ENCODE data around the gene EIF3K. TPM values are rescaled to one million over a fixed set of nuclear protein-coding genes. Genes with fewer than 3 reads are reported as not detected.
"Not testable (repeated sequence)": the region's sequence is repeated elsewhere in the genome, so short reads cannot be mapped to it uniquely, and the experiment has no call there.

The EIF3K gene, protein sequence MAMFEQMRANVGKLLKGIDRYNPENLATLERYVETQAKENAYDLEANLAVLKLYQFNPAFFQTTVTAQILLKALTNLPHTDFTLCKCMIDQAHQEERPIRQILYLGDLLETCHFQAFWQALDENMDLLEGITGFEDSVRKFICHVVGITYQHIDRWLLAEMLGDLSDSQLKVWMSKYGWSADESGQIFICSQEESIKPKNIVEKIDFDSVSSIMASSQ
- 344 and 385 TPM in 2 replicates for total RNA-seq

DNA sequence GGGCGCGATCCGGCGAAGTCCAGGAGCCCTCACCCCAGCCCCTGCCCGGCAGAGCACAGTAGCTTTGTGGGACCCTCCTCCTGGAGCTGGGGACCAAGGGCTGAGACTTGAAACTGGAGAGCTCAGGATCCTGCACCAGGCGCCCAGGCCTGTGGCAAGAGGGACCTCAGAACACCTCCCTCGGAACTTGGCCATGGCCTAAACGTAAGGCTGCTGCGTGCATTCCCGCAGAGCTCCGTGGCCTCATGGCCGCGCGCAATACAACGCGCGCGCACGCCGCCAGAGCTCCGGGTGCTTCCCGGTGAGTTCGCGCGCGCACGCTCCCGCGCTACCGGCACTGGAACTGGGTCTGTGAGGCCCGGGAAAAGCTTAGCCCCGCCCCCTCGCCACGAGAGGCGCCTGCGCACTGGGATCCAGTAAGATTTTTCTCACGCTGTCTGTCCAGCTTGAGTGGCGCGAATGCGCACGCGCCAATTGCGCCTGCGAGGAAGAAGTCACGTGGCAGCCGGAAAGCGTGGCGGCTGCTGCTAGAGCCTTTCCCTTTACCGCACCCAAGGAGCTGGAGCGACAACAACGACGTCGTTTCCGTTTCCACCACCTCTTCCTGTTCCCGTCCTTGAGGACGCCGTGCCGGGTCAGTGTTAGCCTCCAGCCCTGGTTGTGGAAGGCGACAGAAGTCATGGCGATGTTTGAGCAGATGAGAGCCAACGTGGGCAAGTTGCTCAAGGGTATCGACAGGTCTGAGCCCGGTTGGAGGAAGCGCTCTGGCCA is at the start of gene EIF3K:
EIF3K (plus strand) TSS at position 599 of the 771 bp plus-strand sequence; CDS start at position 680, 81 bp downstream.
- peak within 1 kb of the TSS; percentile 97 for H3K27ac Mint-ChIP-seq
- intact Hi-C loops (cut with micrococcal nuclease) = loop anchor here (1.0 to 10.0 kb wide), 12 partner anchors 16 to 711 kb away; partner anchors contain the start of genes ACTN4, DPF1, FAM98C and MRPS12
- ChIA-PET CTCF (interaction anchor here (0.9 to 4.7 kb wide), 7 partner anchors 18 to 312 kb away, joined by 3 to 49 read pairs (median 7); partner anchors contain the start of genes CATSPERG, FAM98C, MRPS12 and SARS2), POLR2A (interaction anchor here (0.6 to 3.9 kb wide), 29 partner anchors 8 to 817 kb away, joined by 3 to 45 read pairs (median 7); partner anchors contain the start of genes ACTN4, FAM98C, MRPS12 and NFKBIB)
- ATAC-seq (ENCODE audit: low read depth) (peak; percentile 28), DNase-seq (peak; percentile 97)
- peaks cover 53% of the 10 kb centered on the region for H3K4me1 Mint-ChIP-seq
- H3K27me3 Mint-ChIP-seq = no peaks in the 10 kb centered on the region
- TF ChIP-seq, protein P1, sequence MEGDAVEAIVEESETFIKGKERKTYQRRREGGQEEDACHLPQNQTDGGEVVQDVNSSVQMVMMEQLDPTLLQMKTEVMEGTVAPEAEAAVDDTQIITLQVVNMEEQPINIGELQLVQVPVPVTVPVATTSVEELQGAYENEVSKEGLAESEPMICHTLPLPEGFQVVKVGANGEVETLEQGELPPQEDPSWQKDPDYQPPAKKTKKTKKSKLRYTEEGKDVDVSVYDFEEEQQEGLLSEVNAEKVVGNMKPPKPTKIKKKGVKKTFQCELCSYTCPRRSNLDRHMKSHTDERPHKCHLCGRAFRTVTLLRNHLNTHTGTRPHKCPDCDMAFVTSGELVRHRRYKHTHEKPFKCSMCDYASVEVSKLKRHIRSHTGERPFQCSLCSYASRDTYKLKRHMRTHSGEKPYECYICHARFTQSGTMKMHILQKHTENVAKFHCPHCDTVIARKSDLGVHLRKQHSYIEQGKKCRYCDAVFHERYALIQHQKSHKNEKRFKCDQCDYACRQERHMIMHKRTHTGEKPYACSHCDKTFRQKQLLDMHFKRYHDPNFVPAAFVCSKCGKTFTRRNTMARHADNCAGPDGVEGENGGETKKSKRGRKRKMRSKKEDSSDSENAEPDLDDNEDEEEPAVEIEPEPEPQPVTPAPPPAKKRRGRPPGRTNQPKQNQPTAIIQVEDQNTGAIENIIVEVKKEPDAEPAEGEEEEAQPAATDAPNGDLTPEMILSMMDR (IDR thresholded peaks at IDR 0.05) = no peak
- no peaks in the 10 kb centered on the region for H3K9me3 Mint-ChIP-seq
- peak within 1 kb of the TSS; percentile 100 for H3K4me3 Mint-ChIP-seq
- peaks cover 66% of the 10 kb centered on the region for H3K36me3 Mint-ChIP-seq (ENCODE audit: low read depth)

DNA sequence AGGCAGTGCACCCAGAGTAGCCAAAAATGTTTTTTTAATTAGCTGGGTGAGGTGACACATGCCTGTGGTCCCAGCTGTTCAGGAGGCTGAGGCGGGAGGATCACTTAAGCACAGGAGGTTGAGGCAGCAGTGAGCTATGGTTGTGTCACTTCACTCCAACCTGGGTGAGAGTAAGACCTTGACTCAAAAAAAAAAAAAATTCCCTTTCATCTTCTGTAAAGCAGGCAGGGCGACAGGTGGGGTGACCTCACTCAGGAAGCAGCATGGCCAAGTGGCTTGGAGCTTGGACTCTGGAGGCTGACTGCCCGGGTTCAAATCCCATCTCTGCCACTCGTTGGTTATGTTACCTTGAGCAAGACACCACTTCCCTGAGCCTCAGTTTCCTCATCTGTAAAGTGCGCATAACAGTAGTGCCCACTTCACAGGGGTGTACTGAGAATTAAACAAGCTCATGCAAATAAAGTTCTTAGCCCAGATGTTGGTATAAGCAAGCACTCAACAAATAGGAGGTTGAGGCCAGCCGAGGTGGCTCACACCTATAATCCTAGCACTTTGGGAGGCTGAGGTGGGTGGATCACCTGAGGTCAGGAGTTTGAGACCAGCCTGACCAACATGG is 49.5 kb upstream of the EIF3K start:
- ChIA-PET POLR2A (interaction anchor here (0.7 to 1.4 kb wide), 5 partner anchors 10 to 336 kb away, joined by 3 to 5 read pairs (median 3); partner anchors contain the start of gene EIF3K), CTCF (interaction anchor here (0.8 kb wide), 1 partner anchor 336 kb away, joined by 3 read pairs; no protein-coding TSS in a partner anchor)
- Mint-ChIP-seq H3K4me3 (no peak overlapping the region), H3K9me3 (no peaks in the 10 kb centered on the region), H3K4me1 (peaks cover 11% of the 10 kb centered on the region), H3K36me3 (ENCODE audit: low read depth) (no peaks in the 10 kb centered on the region), H3K27me3 (peaks cover 6% of the 10 kb centered on the region), H3K27ac (no peak overlapping the region)
- ATAC-seq (ENCODE audit: low read depth) = no peak
- TF ChIP-seq, protein P1 (IDR thresholded peaks at IDR 0.05) = no peak
- no peak for DNase-seq
- intact Hi-C loops (cut with micrococcal nuclease) = no loop called here

DNA sequence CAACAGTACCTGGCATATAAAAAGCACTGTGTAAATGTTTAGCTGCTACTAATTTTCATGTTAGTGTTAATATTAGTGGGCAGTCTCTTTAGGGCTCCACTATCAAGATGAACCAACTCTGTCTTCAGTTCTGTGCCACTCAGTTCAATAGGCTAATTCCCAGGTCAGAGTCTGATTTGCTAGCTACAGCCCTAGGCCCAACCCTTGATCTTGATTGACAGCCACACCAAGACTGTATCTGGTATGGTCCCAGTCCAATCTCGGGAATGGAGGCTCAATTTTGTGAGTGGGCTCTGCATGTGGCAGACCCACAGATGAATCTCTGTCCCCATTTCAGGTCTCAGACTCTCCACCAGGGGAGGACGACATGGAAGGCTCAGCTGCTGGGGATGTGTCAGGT is 47.3 kb upstream of the EIF3K start:
- Mint-ChIP-seq H3K4me1 (peaks cover 3% of the 10 kb centered on the region), H3K9me3 (no peaks in the 10 kb centered on the region), H3K36me3 (ENCODE audit: low read depth) (no peaks in the 10 kb centered on the region), H3K27me3 (peaks cover 3% of the 10 kb centered on the region), H3K4me3 (no peak overlapping the region), H3K27ac (no peak overlapping the region)
- ChIA-PET POLR2A (interaction anchor here (0.5 kb wide), 1 partner anchor 145 kb away, joined by 3 read pairs; no protein-coding TSS in a partner anchor), CTCF (no interaction called here)
- DNase-seq (no peak), ATAC-seq (ENCODE audit: low read depth) (no peak)
- TF ChIP-seq, protein P1 (IDR thresholded peaks at IDR 0.05) = no peak
- intact Hi-C loops (cut with micrococcal nuclease) = no loop called here

DNA sequence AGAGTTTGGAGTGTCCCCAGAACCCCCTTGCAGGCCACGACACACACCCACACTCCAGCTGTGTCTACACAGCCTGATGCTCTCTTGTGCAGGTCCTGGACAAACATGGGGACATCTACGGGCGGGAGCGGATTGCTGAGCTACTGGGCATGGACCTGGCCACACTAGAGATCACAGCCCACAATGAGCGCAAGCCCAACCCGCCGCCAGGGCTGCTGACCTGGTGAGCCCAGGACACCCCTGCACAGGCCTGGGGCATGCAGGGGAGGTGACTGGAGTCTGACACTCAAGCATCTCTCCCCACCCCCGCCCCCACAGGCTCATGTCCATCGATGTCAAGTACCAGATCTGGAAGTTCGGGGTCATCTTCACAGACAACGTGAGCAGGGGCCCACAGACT is 41.2 kb upstream of the EIF3K start:
- ATAC-seq (ENCODE audit: low read depth) (no peak), DNase-seq (no peak)
- intact Hi-C loops (cut with micrococcal nuclease) = no loop called here
- Mint-ChIP-seq H3K27me3 (no peaks in the 10 kb centered on the region), H3K27ac (no peak overlapping the region), H3K4me3 (no peak overlapping the region), H3K9me3 (no peaks in the 10 kb centered on the region), H3K4me1 (peaks cover 5% of the 10 kb centered on the region), H3K36me3 (ENCODE audit: low read depth) (no peaks in the 10 kb centered on the region)
- POLR2A ChIA-PET = no interaction called here
- CTCF ChIA-PET = no interaction called here
- TF ChIP-seq, protein P1 (IDR thresholded peaks at IDR 0.05) = no peak

DNA sequence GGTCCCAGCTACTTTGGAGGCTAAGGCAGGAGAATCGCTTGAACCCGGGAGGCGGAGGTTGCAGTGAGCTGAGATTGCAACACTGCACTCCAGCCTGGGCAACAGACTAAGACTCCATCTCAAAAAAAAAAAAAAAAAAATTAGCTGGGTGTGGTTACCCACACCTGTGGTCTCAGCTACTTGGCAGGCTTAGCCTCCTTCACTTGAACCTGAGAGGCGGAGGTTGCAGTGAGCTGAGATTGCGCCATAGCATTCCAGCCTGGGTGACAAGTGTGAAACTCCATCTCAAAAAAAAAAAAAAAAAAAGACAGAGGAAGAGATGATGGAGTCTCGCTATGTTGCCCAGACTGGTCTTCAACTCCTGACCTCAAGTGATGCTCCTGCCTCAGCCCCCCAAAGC is 39.7 kb upstream of the EIF3K start:
- CTCF ChIA-PET; H3K36me3 Mint-ChIP-seq (ENCODE audit: low read depth); intact Hi-C loops (cut with micrococcal nuclease); H3K27ac Mint-ChIP-seq; ATAC-seq (ENCODE audit: low read depth); H3K27me3 Mint-ChIP-seq; DNase-seq; H3K4me3 Mint-ChIP-seq; H3K9me3 Mint-ChIP-seq: not testable (repeated sequence)
- H3K4me1 Mint-ChIP-seq = peaks cover 12% of the 10 kb centered on the region
- POLR2A ChIA-PET = interaction anchor here (0.7 to 1.0 kb wide), 3 partner anchors 20 to 39 kb away, joined by 3 to 5 read pairs (median 3); partner anchors contain the start of gene MAP4K1

All from activated B cell treated with CpG ODN at 0.5 μM for 24 hours (primary cell).